GM23338 (cell line): ENCODE results near the gene CYP2W1.

Source experiments
- CREB1 ChIP-seq: fragments of 250-450 bp; sonication (Bioruptor Pico); IDR thresholded peaks from 2 replicates; pipeline ENCODE4 v1.5.0; 2020; ENCODE audit warnings: low read depth, mild to moderate bottlenecking, moderate library complexity
- CTCF ChIP-seq, 2 experiments: fragments of 200-600 bp in 1 of 2; sonication (generic) in 1 of 2; conservative IDR thresholded peaks; 2 replicates each; pipeline versions ENCODE4 v1.5.1 to v1.6.1; 2016 to 2017; ENCODE audit warnings: antibody characterized with exemption in 2 of 2, low read depth in 2 of 2, mild to moderate bottlenecking in 2 of 2, moderate library complexity in 1 of 2
- EZH2 ChIP-seq: fragments of 200-600 bp; sonication (generic); IDR thresholded peaks from one replicate; pipeline ENCODE4 v1.8.0; 2017; ENCODE audit warnings: antibody characterized with exemption, mild to moderate bottlenecking, low read depth; ENCODE audit not compliant: unreplicated experiment
- EZH2phosphoT487 ChIP-seq: fragments of 200-600 bp; sonication (generic); IDR thresholded peaks from one replicate; pipeline ENCODE4 v1.8.1; 2018; ENCODE audit warnings: antibody characterized with exemption; ENCODE audit not compliant: unreplicated experiment
- JUNB ChIP-seq: IDR thresholded peaks from one replicate; pipeline ENCODE4 v1.6.1; 2016; ENCODE audit warnings: antibody characterized with exemption; ENCODE audit not compliant: unreplicated experiment
- NANOG ChIP-seq: IDR thresholded peaks from 2 replicates; pipeline ENCODE4 v1.6.1; 2016; ENCODE audit warnings: antibody characterized with exemption, borderline replicate concordance
- POLR2AphosphoS5 ChIP-seq: IDR thresholded peaks from 2 replicates; pipeline ENCODE4 v1.6.1; 2016; ENCODE audit warnings: antibody characterized with exemption, low read depth
- ZNF114 ChIP-seq: fragments of 250-450 bp; sonication (Bioruptor Pico); IDR thresholded peaks from 2 replicates; pipeline ENCODE4 v1.5.0; 2020; ENCODE audit warnings: mild to moderate bottlenecking, moderate library complexity
- ZNF331 ChIP-seq: fragments of 250-450 bp; sonication (Bioruptor Pico); IDR thresholded peaks from 2 replicates; pipeline ENCODE4 v1.5.0; 2020; ENCODE audit warnings: low read depth, mild to moderate bottlenecking, moderate library complexity
- TF ChIP-seq, protein P1 (sequence below): IDR thresholded peaks from one replicate; pipeline ENCODE4 v1.6.1; 2018; ENCODE audit warnings: antibody characterized with exemption; ENCODE audit not compliant: unreplicated experiment
- TF ChIP-seq, protein P2 (sequence below): IDR thresholded peaks from 2 replicates; pipeline ENCODE4 v1.6.1; 2016; ENCODE audit warnings: antibody characterized with exemption

GRCh38 chr7:1012004-1012715 lies 29.2 kb downstream of the CYP2W1 start:
- TF ChIP-seq EZH2 (no peak), CTCF (conservative IDR thresholded peaks at IDR 0.05; ENCODE audit: low read depth in 2 of 2) (no peak; a peak in 1 of 4 replicates), POLR2AphosphoS5 (no peak), EZH2phosphoT487 (no peak), CREB1 (CRISPR knock-in tag) (no peak), JUNB (no peak), NANOG (no peak), ZNF114 (CRISPR knock-in tag) (no peak), ZNF331 (CRISPR knock-in tag) (no peak)
- TF ChIP-seq, protein P1, sequence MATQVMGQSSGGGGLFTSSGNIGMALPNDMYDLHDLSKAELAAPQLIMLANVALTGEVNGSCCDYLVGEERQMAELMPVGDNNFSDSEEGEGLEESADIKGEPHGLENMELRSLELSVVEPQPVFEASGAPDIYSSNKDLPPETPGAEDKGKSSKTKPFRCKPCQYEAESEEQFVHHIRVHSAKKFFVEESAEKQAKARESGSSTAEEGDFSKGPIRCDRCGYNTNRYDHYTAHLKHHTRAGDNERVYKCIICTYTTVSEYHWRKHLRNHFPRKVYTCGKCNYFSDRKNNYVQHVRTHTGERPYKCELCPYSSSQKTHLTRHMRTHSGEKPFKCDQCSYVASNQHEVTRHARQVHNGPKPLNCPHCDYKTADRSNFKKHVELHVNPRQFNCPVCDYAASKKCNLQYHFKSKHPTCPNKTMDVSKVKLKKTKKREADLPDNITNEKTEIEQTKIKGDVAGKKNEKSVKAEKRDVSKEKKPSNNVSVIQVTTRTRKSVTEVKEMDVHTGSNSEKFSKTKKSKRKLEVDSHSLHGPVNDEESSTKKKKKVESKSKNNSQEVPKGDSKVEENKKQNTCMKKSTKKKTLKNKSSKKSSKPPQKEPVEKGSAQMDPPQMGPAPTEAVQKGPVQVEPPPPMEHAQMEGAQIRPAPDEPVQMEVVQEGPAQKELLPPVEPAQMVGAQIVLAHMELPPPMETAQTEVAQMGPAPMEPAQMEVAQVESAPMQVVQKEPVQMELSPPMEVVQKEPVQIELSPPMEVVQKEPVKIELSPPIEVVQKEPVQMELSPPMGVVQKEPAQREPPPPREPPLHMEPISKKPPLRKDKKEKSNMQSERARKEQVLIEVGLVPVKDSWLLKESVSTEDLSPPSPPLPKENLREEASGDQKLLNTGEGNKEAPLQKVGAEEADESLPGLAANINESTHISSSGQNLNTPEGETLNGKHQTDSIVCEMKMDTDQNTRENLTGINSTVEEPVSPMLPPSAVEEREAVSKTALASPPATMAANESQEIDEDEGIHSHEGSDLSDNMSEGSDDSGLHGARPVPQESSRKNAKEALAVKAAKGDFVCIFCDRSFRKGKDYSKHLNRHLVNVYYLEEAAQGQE: no peak
- TF ChIP-seq, protein P2, sequence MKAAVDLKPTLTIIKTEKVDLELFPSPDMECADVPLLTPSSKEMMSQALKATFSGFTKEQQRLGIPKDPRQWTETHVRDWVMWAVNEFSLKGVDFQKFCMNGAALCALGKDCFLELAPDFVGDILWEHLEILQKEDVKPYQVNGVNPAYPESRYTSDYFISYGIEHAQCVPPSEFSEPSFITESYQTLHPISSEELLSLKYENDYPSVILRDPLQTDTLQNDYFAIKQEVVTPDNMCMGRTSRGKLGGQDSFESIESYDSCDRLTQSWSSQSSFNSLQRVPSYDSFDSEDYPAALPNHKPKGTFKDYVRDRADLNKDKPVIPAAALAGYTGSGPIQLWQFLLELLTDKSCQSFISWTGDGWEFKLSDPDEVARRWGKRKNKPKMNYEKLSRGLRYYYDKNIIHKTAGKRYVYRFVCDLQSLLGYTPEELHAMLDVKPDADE: no peak
